DOHH2 (cell line): Measurements from ENCODE around the gene CDC123.
"Not testable (repeated sequence)": the region's sequence is repeated elsewhere in the genome, so short reads cannot be mapped to it uniquely, and the experiment has no call there.

Source experiments
- EZH2phosphoT487 ChIP-seq: fragments of 200-600 bp; sonication (generic); IDR thresholded peaks from 2 replicates; pipeline ENCODE4 v1.6.1; 2017; ENCODE audit warnings: borderline replicate concordance, mild to moderate bottlenecking, antibody characterized with exemption, low read length, moderate library complexity, mixed read lengths
- TF ChIP-seq, protein P1 (sequence below): fragments of 200-600 bp; sonication (generic); IDR thresholded peaks from one replicate; pipeline ENCODE4 v1.5.1; 2014; ENCODE audit warnings: antibody characterized with exemption, mild to moderate bottlenecking, low read depth, low read length; ENCODE audit not compliant: poor library complexity, severe bottlenecking

DNA sequence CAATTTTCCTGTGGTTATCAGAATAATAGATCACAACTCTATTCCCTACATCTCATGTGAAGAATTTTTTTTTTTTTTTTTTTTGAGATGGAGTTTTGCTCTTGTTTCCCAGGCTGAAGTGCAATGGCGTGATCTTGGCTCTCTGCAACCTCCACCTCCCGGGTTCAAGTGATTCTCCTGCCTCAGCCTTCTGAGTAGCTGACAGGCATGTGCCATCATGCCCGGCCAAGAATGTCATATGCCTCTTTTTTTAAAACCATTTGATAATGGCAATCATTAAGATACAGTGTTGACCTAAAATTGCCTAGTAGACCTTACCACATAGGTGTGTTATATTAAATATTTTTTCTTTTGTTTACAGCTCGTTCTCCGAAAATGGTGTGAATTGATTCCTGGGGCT is 38.7 kb downstream of the CDC123 start:
- TF ChIP-seq, protein P1, sequence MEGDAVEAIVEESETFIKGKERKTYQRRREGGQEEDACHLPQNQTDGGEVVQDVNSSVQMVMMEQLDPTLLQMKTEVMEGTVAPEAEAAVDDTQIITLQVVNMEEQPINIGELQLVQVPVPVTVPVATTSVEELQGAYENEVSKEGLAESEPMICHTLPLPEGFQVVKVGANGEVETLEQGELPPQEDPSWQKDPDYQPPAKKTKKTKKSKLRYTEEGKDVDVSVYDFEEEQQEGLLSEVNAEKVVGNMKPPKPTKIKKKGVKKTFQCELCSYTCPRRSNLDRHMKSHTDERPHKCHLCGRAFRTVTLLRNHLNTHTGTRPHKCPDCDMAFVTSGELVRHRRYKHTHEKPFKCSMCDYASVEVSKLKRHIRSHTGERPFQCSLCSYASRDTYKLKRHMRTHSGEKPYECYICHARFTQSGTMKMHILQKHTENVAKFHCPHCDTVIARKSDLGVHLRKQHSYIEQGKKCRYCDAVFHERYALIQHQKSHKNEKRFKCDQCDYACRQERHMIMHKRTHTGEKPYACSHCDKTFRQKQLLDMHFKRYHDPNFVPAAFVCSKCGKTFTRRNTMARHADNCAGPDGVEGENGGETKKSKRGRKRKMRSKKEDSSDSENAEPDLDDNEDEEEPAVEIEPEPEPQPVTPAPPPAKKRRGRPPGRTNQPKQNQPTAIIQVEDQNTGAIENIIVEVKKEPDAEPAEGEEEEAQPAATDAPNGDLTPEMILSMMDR = not testable (repeated sequence)
- TF ChIP-seq EZH2phosphoT487 = not testable (repeated sequence)
